Astrocyte (in vitro differentiated cells and primary cell): ENCODE data around the gene MUSK. TPM values are rescaled to one million over a fixed set of nuclear protein-coding genes. Genes with fewer than 3 reads are reported as not detected.

Experiments
- DNase-seq: peaks from one replicate; pipeline ENCODE4 v3.0.0-alpha.2; 2010; ENCODE audit warnings: low read depth
- FAIRE-seq: peaks from 2 replicates; lab custom pipeline; 2011; peaks lifted over from hg19 to GRCh38; lab: Jason Lieb, UNC
- H2AFZ ChIP-seq: 2 replicates; pipeline ENCODE4 v1.6.0; 2012; ENCODE audit warnings: low read depth, low read length, inconsistent platforms
- H3K27ac ChIP-seq: 2 replicates; pipeline ENCODE4 v1.5.1; 2011; ENCODE audit warnings: low read depth, low read length, inconsistent platforms
- H3K27me3 ChIP-seq: 2 replicates; pipeline ENCODE4 v1.6.0; 2011; ENCODE audit warnings: low read length, inconsistent platforms; ENCODE audit not compliant: insufficient read depth
- H3K36me3 ChIP-seq: 2 replicates; pipeline ENCODE4 v1.5.1; 2011; ENCODE audit warnings: low read length, inconsistent platforms; ENCODE audit not compliant: insufficient read depth
- H3K4me1 ChIP-seq: 2 replicates; pipeline ENCODE4 v1.5.1; 2011; ENCODE audit warnings: low read length, inconsistent platforms; ENCODE audit not compliant: insufficient read depth
- H3K4me2 ChIP-seq: 2 replicates; pipeline ENCODE4 v1.6.0; 2012; ENCODE audit warnings: low read length, inconsistent platforms
- H3K4me3 ChIP-seq: 2 replicates; pipeline ENCODE4 v1.5.1; 2011; ENCODE audit warnings: low read depth, mild to moderate bottlenecking, low read length, inconsistent platforms; ENCODE audit not compliant: insufficient read depth
- H3K79me2 ChIP-seq: 2 replicates; pipeline ENCODE4 v1.6.0; 2012; ENCODE audit warnings: mild to moderate bottlenecking, low read length, inconsistent platforms; ENCODE audit not compliant: insufficient read depth
- H3K9ac ChIP-seq: 2 replicates; pipeline ENCODE4 v1.6.0; 2012; ENCODE audit warnings: mild to moderate bottlenecking, low read length, inconsistent platforms
- H3K9me3 ChIP-seq: 2 replicates; pipeline ENCODE4 v1.5.1; 2012; ENCODE audit warnings: low read depth, mild to moderate bottlenecking, low read length, inconsistent platforms; ENCODE audit not compliant: insufficient read depth
- H4K20me1 ChIP-seq: 2 replicates; pipeline ENCODE4 v1.6.0; 2012; ENCODE audit warnings: low read length, inconsistent platforms; ENCODE audit not compliant: insufficient read depth
- H3K27ac Mint-ChIP-seq: one replicate; pipeline ENCODE4 v1.8.0; 2021; ENCODE audit warnings: mild to moderate bottlenecking, mixed read lengths; ENCODE audit not compliant: unreplicated experiment
- H3K27me3 Mint-ChIP-seq: one replicate; pipeline ENCODE4 v1.8.0; 2021; ENCODE audit warnings: low read depth, mixed read lengths; ENCODE audit not compliant: unreplicated experiment
- H3K36me3 Mint-ChIP-seq: one replicate; pipeline ENCODE4 v1.8.0; 2021; ENCODE audit warnings: low read depth, mixed read lengths; ENCODE audit not compliant: unreplicated experiment
- H3K4me1 Mint-ChIP-seq: one replicate; pipeline ENCODE4 v1.8.0; 2021; ENCODE audit warnings: low read depth, mixed read lengths; ENCODE audit not compliant: unreplicated experiment
- H3K4me3 Mint-ChIP-seq: one replicate; pipeline ENCODE4 v1.8.0; 2021; ENCODE audit warnings: mild to moderate bottlenecking, moderate library complexity, mixed read lengths; ENCODE audit not compliant: unreplicated experiment
- H3K9me3 Mint-ChIP-seq: one replicate; pipeline ENCODE4 v1.8.0; 2021; ENCODE audit warnings: mild to moderate bottlenecking, mixed read lengths; ENCODE audit not compliant: unreplicated experiment
- EZH2 ChIP-seq: IDR thresholded peaks from 2 replicates; pipeline ENCODE4 v1.6.1; 2012; ENCODE audit warnings: mild to moderate bottlenecking, low read length, inconsistent platforms; ENCODE audit not compliant: insufficient read depth
- total RNA-seq: library from RNA; stranded (reverse); gene quantifications from 2 replicates; pipeline ENCODE4 v1.2.1, GENCODE V29; 2021
- TF ChIP-seq, protein P1 (sequence below): IDR thresholded peaks from 2 replicates; pipeline ENCODE4 v1.5.1; 2011; ENCODE audit warnings: low read depth, mild to moderate bottlenecking, inconsistent platforms, low read length, moderate library complexity; ENCODE audit not compliant: insufficient read depth

MUSK gene
- total RNA-seq, 1 donor from 2014 or later, result not detected

DNA sequence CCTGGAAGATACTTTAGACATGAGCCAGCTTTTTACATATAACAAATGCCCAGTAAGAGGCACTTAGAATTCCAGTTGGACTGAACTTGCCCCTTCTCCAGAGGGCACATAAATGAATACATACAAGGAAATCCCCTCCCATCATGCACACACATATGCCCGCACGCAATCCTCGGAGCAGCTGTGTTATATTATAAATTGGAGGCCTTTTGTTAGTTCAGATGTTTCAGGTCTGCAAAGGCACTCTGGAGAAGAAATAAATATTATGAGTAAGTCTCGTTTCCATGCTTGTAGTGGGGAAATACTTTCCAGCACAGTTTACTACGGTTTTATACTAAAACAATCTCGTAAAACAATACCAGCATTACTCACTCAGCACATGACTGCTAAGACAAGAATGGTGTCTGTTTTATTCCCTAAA lies 17.6 kb upstream of the MUSK start:
- H2AFZ ChIP-seq, result no peak overlapping the region
- peak overlapping the region; percentile 74 for H3K27ac ChIP-seq
- peak; percentile 78 for FAIRE-seq
- peak overlapping the region; percentile 27 for H3K4me2 ChIP-seq
- Mint-ChIP-seq H3K27me3 (no peaks in the 10 kb centered on the region), H3K36me3 (no peaks in the 10 kb centered on the region), H3K27ac (no peak overlapping the region), H3K4me3 (no peak overlapping the region), H3K9me3 (no peaks in the 10 kb centered on the region), H3K4me1 (peaks cover 3% of the 10 kb centered on the region)
- peaks cover 10% of the 10 kb centered on the region for H3K4me1 ChIP-seq
- no peak for TF ChIP-seq EZH2
- TF ChIP-seq, protein P1, sequence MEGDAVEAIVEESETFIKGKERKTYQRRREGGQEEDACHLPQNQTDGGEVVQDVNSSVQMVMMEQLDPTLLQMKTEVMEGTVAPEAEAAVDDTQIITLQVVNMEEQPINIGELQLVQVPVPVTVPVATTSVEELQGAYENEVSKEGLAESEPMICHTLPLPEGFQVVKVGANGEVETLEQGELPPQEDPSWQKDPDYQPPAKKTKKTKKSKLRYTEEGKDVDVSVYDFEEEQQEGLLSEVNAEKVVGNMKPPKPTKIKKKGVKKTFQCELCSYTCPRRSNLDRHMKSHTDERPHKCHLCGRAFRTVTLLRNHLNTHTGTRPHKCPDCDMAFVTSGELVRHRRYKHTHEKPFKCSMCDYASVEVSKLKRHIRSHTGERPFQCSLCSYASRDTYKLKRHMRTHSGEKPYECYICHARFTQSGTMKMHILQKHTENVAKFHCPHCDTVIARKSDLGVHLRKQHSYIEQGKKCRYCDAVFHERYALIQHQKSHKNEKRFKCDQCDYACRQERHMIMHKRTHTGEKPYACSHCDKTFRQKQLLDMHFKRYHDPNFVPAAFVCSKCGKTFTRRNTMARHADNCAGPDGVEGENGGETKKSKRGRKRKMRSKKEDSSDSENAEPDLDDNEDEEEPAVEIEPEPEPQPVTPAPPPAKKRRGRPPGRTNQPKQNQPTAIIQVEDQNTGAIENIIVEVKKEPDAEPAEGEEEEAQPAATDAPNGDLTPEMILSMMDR, result no peak
- H3K4me3 ChIP-seq, result no peak overlapping the region
- no peaks in the 10 kb centered on the region for H4K20me1 ChIP-seq
- H3K79me2 ChIP-seq, result no peaks in the 10 kb centered on the region
- peak; percentile 94 for DNase-seq
- H3K27me3 ChIP-seq, result no peaks in the 10 kb centered on the region
- H3K9ac ChIP-seq, result peak overlapping the region; percentile 48
- no peaks in the 10 kb centered on the region for H3K9me3 ChIP-seq
- no peaks in the 10 kb centered on the region for H3K36me3 ChIP-seq

DNA sequence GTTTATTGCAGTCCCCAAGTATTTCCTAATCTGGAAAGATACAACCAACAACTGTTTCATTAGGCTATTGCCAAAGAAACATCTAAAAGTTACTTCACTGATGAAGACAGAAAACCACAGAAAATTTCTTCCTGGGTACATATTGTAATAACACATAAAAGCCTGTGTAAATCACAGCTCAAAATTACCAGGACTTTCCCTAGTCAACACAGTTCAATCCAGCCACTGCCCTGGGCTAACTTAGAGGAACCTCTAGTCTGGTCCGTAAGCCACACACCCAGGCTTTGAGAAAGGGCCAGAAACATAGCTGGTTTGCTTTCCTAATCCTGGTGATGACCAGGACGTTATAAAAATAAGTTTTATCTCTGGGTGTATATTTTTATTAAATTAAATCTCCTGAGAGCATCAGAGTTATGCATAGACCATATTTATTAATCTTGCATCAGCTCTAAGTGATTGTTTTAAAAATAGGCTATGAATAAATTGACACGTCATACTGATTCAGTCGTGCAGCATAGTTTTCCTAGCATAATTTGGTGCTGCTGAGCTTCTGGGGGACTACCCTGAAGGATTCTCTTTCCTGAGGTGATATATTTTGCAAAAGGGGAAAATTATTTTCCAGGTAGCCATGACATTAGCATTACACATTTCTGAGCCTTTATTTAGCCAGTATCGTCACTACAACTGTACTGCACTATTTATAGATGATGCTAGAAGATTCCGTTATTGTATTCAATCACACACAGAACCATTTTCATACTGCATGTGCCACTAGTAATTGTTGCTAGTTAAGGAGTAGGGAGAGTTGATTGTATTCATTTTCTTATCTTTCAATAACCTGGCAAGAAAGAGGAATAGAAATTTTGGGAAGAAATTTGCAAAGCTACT lies 12.6 kb upstream of the MUSK start:
- no peak overlapping the region for H2AFZ ChIP-seq
- H3K4me1 ChIP-seq, result no peaks in the 10 kb centered on the region
- no peak overlapping the region for H3K27ac Mint-ChIP-seq
- H3K4me3 Mint-ChIP-seq, result no peak overlapping the region
- peak; percentile 23 for FAIRE-seq
- H3K4me3 ChIP-seq, result no peak overlapping the region
- no peak overlapping the region for H3K9ac ChIP-seq
- H3K27me3 Mint-ChIP-seq, result no peaks in the 10 kb centered on the region
- H3K36me3 ChIP-seq, result no peaks in the 10 kb centered on the region
- no peak overlapping the region for H3K27ac ChIP-seq
- no peaks in the 10 kb centered on the region for H4K20me1 ChIP-seq
- H3K79me2 ChIP-seq, result no peaks in the 10 kb centered on the region
- no peak overlapping the region for H3K4me2 ChIP-seq
- no peak for DNase-seq
- H3K9me3 Mint-ChIP-seq, result no peaks in the 10 kb centered on the region
- no peaks in the 10 kb centered on the region for H3K27me3 ChIP-seq
- H3K9me3 ChIP-seq, result no peaks in the 10 kb centered on the region
- H3K4me1 Mint-ChIP-seq, result peaks cover 3% of the 10 kb centered on the region
- TF ChIP-seq, protein P1, result no peak
- no peak for TF ChIP-seq EZH2
- H3K36me3 Mint-ChIP-seq, result no peaks in the 10 kb centered on the region

DNA sequence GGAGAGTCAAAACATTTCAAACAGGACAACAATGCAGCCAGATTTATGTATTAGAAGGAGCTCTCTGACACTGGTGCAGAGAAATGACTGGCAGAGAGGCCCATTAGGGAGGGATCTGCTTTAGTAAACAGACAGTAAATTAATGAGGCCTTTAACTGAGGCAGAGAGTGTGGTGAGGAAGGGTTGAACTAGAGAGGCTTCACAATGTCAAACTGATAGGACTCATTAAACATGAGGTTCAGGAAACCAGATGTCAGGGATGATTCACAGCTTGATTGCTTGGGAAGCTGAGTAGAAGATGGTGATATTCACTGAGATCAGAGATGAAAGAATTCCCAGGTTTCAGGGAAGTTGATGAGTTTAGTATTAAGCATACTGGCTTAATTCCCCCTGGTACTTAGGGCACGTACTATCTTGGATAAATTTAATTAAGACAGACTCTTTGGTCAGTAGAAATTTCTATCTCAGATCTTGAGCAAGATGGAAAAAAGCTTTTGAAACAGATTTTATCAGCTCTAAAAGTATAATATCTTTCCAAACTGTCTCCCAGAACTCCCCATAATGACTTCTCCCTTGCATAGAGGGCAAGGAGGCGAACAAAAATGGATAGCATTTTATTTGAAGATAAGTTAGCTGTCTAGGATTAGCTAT lies 8.6 kb upstream of the MUSK start:
- Histone ChIP-seq H3K4me3 (no peak overlapping the region), H3K79me2 (no peaks in the 10 kb centered on the region), H3K4me1 (no peaks in the 10 kb centered on the region), H3K27me3 (no peaks in the 10 kb centered on the region), H3K36me3 (no peaks in the 10 kb centered on the region), H2AFZ (peak overlapping the region; percentile 6), H3K4me2 (peak overlapping the region; percentile 4), H3K9ac (no peak overlapping the region), H4K20me1 (no peaks in the 10 kb centered on the region), H3K9me3 (no peaks in the 10 kb centered on the region), H3K27ac (no peak overlapping the region)
- no peaks in the 10 kb centered on the region for H3K36me3 Mint-ChIP-seq
- H3K4me1 Mint-ChIP-seq, result peaks cover 3% of the 10 kb centered on the region
- FAIRE-seq, result peak; percentile 65
- peak; percentile 65 for DNase-seq
- no peak overlapping the region for H3K4me3 Mint-ChIP-seq
- TF ChIP-seq EZH2, result no peak
- H3K27ac Mint-ChIP-seq, result no peak overlapping the region
- no peaks in the 10 kb centered on the region for H3K27me3 Mint-ChIP-seq
- H3K9me3 Mint-ChIP-seq, result no peaks in the 10 kb centered on the region
